K562 (cell line): ENCODE results near the gene ZNF335. TPM values are rescaled to one million over a fixed set of nuclear protein-coding genes. Genes with fewer than 3 reads are reported as not detected.

ENCODE experiments used
- MAZ ChIP-seq, 2 experiments: fragments of 450-650 bp in 1 of 2; sonication (generic) in 1 of 2; formaldehyde crosslinking; IDR thresholded peaks in 1 of 2; conservative IDR thresholded peaks in 1 of 2; 2 replicates each; pipeline versions ENCODE4 v1.4.0 to v1.5.0; 2020; ENCODE audit warnings: mild to moderate bottlenecking in 1 of 2, missing genetic modification reagents in 1 of 2
- YY1 ChIP-seq, 3 experiments: IDR thresholded peaks; 2 replicates each; pipeline ENCODE4 v1.6.1; 2011; ENCODE audit warnings: low read length in 2 of 3, mild to moderate bottlenecking in 2 of 3, moderate library complexity in 2 of 3, borderline replicate concordance in 1 of 3, control low read depth in 1 of 3, low read depth in 1 of 3; ENCODE audit not compliant: insufficient read depth in 3 of 3, insufficient replicate concordance in 2 of 3, control insufficient read depth in 1 of 3, insufficient read length in 1 of 3; ENCODE audit errors: extremely low read depth in 1 of 3
- ZBTB2 ChIP-seq: fragments of 450-650 bp; IDR thresholded peaks from 2 replicates; pipeline ENCODE4 v1.6.1; 2016; ENCODE audit warnings: antibody characterized with exemption
- ZBTB7A ChIP-seq: IDR thresholded peaks from 2 replicates; pipeline ENCODE4 v1.6.1; 2011; ENCODE audit warnings: low read depth, mild to moderate bottlenecking, low read length, moderate library complexity, borderline replicate concordance; ENCODE audit not compliant: control insufficient read depth
- ZC3H4 ChIP-seq: sonication (generic); formaldehyde crosslinking; IDR thresholded peaks from 2 replicates; pipeline ENCODE4 v1.9.0; 2021; ENCODE audit warnings: missing genetic modification reagents, borderline replicate concordance
- polyA plus RNA-seq, 8 experiments: library from polyadenylated mRNA; depleted of rRNA in 4 of 8; stranded (reverse) in 5 of 8; unstranded in 3 of 8; fragments of >200 nt; fragmentation: Nextera tagmentation in 2 of 8; fragmentation: Illumina TruSeq in 1 of 8; extraction: Ambion mirVana in 2 of 8; extraction: Trizol in 1 of 8; gene quantifications; 2 replicates each; pipeline versions ENCODE4 v1.2.1 to v1.2.3, GENCODE V29; 2011 to 2014; ENCODE audit warnings: inconsistent platforms in 1 of 8, missing spikeins in 1 of 8
- total RNA-seq, 7 experiments: library from RNA; depleted of rRNA in 6 of 7; stranded (reverse); fragments of >200 nt in 6 of 7; fragmentation: Illumina TruSeq in 2 of 7; extraction: Trizol in 2 of 7; gene quantifications; 2 replicates each; pipeline versions ENCODE4 v1.2.1 to v1.2.3, GENCODE V29; 2011 to 2021; ENCODE audit warnings: low replicate concordance in 1 of 7

The ZNF335 gene
- total and polyA plus RNA-seq, 9 of the 15 experiments (the other 6 are each of a cell fraction or from before 2014, with no cell fraction given) = 0.39 to 16.0 (median 7.6) TPM

GRCh38 chr20:45969712-45970634, 2.0 kb downstream of the ZNF335 start (continued):
- TF ChIP-seq ZBTB2 = no peak
- TF ChIP-seq ZBTB7A = no peak
- TF ChIP-seq MAZ (CRISPR knock-in tag; conservative IDR thresholded peaks at IDR 0.05 in 1 of 2, IDR thresholded peaks at IDR 0.05 in 1 of 2) = 0 out of 4 replicates have a peak, but pooled peaks of 1 of the 2 experiments have one; percentile 16
- no peak for TF ChIP-seq YY1 (IDR thresholded peaks at IDR 0.05; ENCODE audit: borderline replicate concordance in 1 of 3, control insufficient read depth in 1 of 3, extremely low read depth in 1 of 3, insufficient read depth in 3 of 3, insufficient read length in 1 of 3, insufficient replicate concordance in 2 of 3, low read depth in 1 of 3, low read length in 2 of 3)
- TF ChIP-seq ZC3H4 (CRISPR knock-in tag) = no peak
